Tibial artery (tissue), 4 donors: ENCODE data around the gene KIF26B.

ENCODE experiments used
- DNase-seq, 2 donors: peaks; one replicate each; pipeline ENCODE4 v3.0.0-alpha.2; 2019
- H3K27ac ChIP-seq, 2 donors: fragments of 200-600 bp; sonication (generic) in 1 of 2; 1 replicate in 1 of 2; 2 replicates in 1 of 2; pipeline ENCODE4 v1.5.1; 2018 to 2019; ENCODE audit warnings: mild to moderate bottlenecking in 1 of 2
- H3K27me3 ChIP-seq, 2 donors: fragments of 200-600 bp; sonication (generic) in 1 of 2; one replicate each; pipeline versions ENCODE4 v1.5.1 to v1.6.0; 2016 to 2019
- H3K36me3 ChIP-seq, 3 donors: fragments of 200-600 bp; sonication (generic) in 2 of 3; one replicate each; pipeline ENCODE4 v1.5.1; 2016 to 2019; ENCODE audit warnings: mild to moderate bottlenecking in 2 of 3
- H3K4me1 ChIP-seq, 4 donors: fragments of 200-600 bp; sonication (generic) in 2 of 4; 1 replicate in 3 of 4; 2 replicates in 1 of 4; pipeline ENCODE4 v1.5.1; 2016 to 2019
- H3K4me3 ChIP-seq, 2 donors: fragments of 200-600 bp; sonication (generic) in 1 of 2; 1 replicate in 1 of 2; 2 replicates in 1 of 2; pipeline ENCODE4 v1.5.1; 2018 to 2019; ENCODE audit warnings: mild to moderate bottlenecking in 2 of 2
- H3K9me3 ChIP-seq, 3 donors: fragments of 200-600 bp; sonication (generic) in 1 of 3; one replicate each; pipeline ENCODE4 v1.5.1; 2016 to 2019
- CTCF ChIP-seq, 2 experiments: fragments of 200-600 bp in 1 of 2; fragments of 450-650 bp in 1 of 2; IDR thresholded peaks; one replicate each; pipeline ENCODE4 v1.5.1; 2017 to 2019; ENCODE audit warnings: antibody characterized with exemption in 2 of 2, mild to moderate bottlenecking in 1 of 2, moderate library complexity in 1 of 2
- intact Hi-C: fragments of 100-400 bp; cut with DNase I; formaldehyde crosslinking; loops from one replicate; pipeline ENCODE4 v1.15.0; 2023; ENCODE audit warnings: low total_unique reads

KIF26B gene

GRCh38 chr1:245687152-245687635, 532.4 kb downstream of the KIF26B start:
- Histone ChIP-seq H3K9me3 (peaks cover 0 to 8% (median 0%) of the 10 kb centered on the region in 3 donors), H3K4me1 (no peaks in the 10 kb centered on the region)
- intact Hi-C loops: no loop called here

GRCh38 chr1:245687636-245688535, 533.1 kb downstream of the KIF26B start:
- peaks cover 0 to 8% (median 0%) of the 10 kb centered on the region in 3 donors for H3K9me3 ChIP-seq
- H3K27me3 ChIP-seq: no peaks in the 10 kb centered on the region
- no peaks in the 10 kb centered on the region for H3K36me3 ChIP-seq
- no peak overlapping the region for H3K4me3 ChIP-seq
- TF ChIP-seq CTCF (IDR thresholded peaks at IDR 0.05): no peak
- no peak for DNase-seq
- intact Hi-C loops: no loop called here
- H3K4me1 ChIP-seq: no peaks in the 10 kb centered on the region
- H3K27ac ChIP-seq: no peak overlapping the region

More at GRCh38 chr1:245687152-245687635, 532.4 kb downstream of the KIF26B start:
- Histone ChIP-seq H3K27ac (no peak overlapping the region), H3K27me3 (no peaks in the 10 kb centered on the region), H3K36me3 (no peaks in the 10 kb centered on the region), H3K4me3 (no peak overlapping the region)
- TF ChIP-seq CTCF (IDR thresholded peaks at IDR 0.05): no peak
- no peak for DNase-seq

GRCh38 chr1:245688536-245689453, 534.0 kb downstream of the KIF26B start:
- no peak for DNase-seq
- H3K9me3 ChIP-seq: peaks cover 0 to 8% (median 0%) of the 10 kb centered on the region in 3 donors

GRCh38 chr1:245690156-245690690, 535.4 kb downstream of the KIF26B start:
- Histone ChIP-seq H3K27ac (no peak overlapping the region), H3K9me3 (peaks cover 0 to 8% (median 3%) of the 10 kb centered on the region in 3 donors), H3K4me3 (no peak overlapping the region), H3K27me3 (no peaks in the 10 kb centered on the region), H3K4me1 (no peaks in the 10 kb centered on the region), H3K36me3 (no peaks in the 10 kb centered on the region)
- DNase-seq: peak in 1 of 2 donors; percentile 39
- TF ChIP-seq CTCF (IDR thresholded peaks at IDR 0.05): no peak
- intact Hi-C loops: no loop called here

More at GRCh38 chr1:245688536-245689453, 534.0 kb downstream of the KIF26B start:
- Histone ChIP-seq H3K27ac (no peak overlapping the region), H3K4me3 (no peak overlapping the region), H3K27me3 (no peaks in the 10 kb centered on the region), H3K4me1 (no peaks in the 10 kb centered on the region), H3K36me3 (no peaks in the 10 kb centered on the region)
- no peak for TF ChIP-seq CTCF (IDR thresholded peaks at IDR 0.05)
- intact Hi-C loops: no loop called here

GRCh38 chr1:245690946-245691541, 536.3 kb downstream of the KIF26B start:
- no peak for DNase-seq
- Histone ChIP-seq H3K27me3 (no peaks in the 10 kb centered on the region), H3K4me3 (no peak overlapping the region), H3K4me1 (no peaks in the 10 kb centered on the region), H3K27ac (no peak overlapping the region), H3K36me3 (no peaks in the 10 kb centered on the region), H3K9me3 (peaks cover 0 to 7% (median 3%) of the 10 kb centered on the region in 3 donors)
- intact Hi-C loops: no loop called here
- TF ChIP-seq CTCF (IDR thresholded peaks at IDR 0.05): no peak
